Testis (tissue), 3 donors: Measurements from ENCODE around the gene OTOGL. TPM values are rescaled to one million over a fixed set of nuclear protein-coding genes. Genes with fewer than 3 reads are reported as not detected.
"Not testable (repeated sequence)": the region's sequence is repeated elsewhere in the genome, so short reads cannot be mapped to it uniquely, and the experiment has no call there.

Experiments used
- DNase-seq: peaks from one replicate; pipeline ENCODE4 v3.0.0-alpha.2; 2019
- H3K27ac ChIP-seq, 2 donors: fragments of 200-600 bp; sonication (generic); one replicate each; pipeline ENCODE4 v1.5.1; 2019
- H3K27me3 ChIP-seq: fragments of 200-600 bp; sonication (generic); one replicate; pipeline ENCODE4 v1.5.1; 2019
- H3K36me3 ChIP-seq: fragments of 200-600 bp; sonication (generic); one replicate; pipeline ENCODE4 v1.5.1; 2017; ENCODE audit warnings: low read depth; ENCODE audit errors: missing control alignments
- H3K4me1 ChIP-seq: fragments of 200-600 bp; sonication (generic); one replicate; pipeline ENCODE4 v1.5.1; 2019
- H3K4me3 ChIP-seq, 2 donors: fragments of 200-600 bp; sonication (generic); one replicate each; pipeline ENCODE4 v1.5.1; 2017 to 2019
- H3K9me3 ChIP-seq: fragments of 200-600 bp; sonication (generic); one replicate; pipeline ENCODE4 v1.5.1; 2017
- CTCF ChIP-seq, 3 experiments: fragments of 450-650 bp in 2 of 3; fragments of 200-600 bp in 1 of 3; sonication (generic) in 1 of 3; IDR thresholded peaks; one replicate each; pipeline ENCODE4 v1.5.1; 2016 to 2019; ENCODE audit warnings: antibody characterized with exemption in 3 of 3, mild to moderate bottlenecking in 2 of 3, moderate library complexity in 1 of 3
- POLR2A ChIP-seq: fragments of 450-650 bp; IDR thresholded peaks from one replicate; pipeline ENCODE4 v1.6.1; 2017; ENCODE audit warnings: antibody characterized with exemption, mild to moderate bottlenecking, moderate library complexity
- WGBS, 2 donors: methylation state at CpG; one replicate each; pipeline ENCODE4 v1.1.5; 2018; 5-methylcytosine and 5-hydroxymethylcytosine counted together
- intact Hi-C: fragments of 100-400 bp; cut with DNase I; formaldehyde crosslinking; loops from one replicate; pipeline ENCODE4 v1.15.1; 2023; ENCODE audit warnings: low total_unique reads
- polyA plus RNA-seq: library from polyadenylated mRNA; stranded (reverse); fragments of 350-450 nt; fragmentation: Illumina TruSeq; extraction: RNeasy Lipid Tissue Mini Kit (QIAGEN cat#74804); gene quantifications from one replicate; pipeline ENCODE4 v1.2.3, GENCODE V29; 2014; ENCODE audit warnings: low read depth, low replicate concordance; ENCODE audit not compliant: insufficient read depth
- total RNA-seq, 2 donors: library from RNA; depleted of rRNA; stranded (reverse); fragments of >200 nt; gene quantifications; one replicate each; pipeline ENCODE4 v1.2.3, GENCODE V29; 2016

Gene OTOGL
- total and polyA plus RNA-seq, 3 donors from 2014 or later: 0.87 to 0.88 (median 0.87) TPM

- H3K36me3 ChIP-seq: no peaks in the 10 kb centered on the region
- no peak overlapping the region for H3K27ac ChIP-seq
- H3K9me3 ChIP-seq: no peaks in the 10 kb centered on the region
- no peak for DNase-seq
- no peaks in the 10 kb centered on the region for H3K27me3 ChIP-seq
- no peak overlapping the region for H3K4me3 ChIP-seq
- 63 to 70% methylated on average over 2 of the region's 2 CpGs for WGBS, 2 donors
- no peaks in the 10 kb centered on the region for H3K4me1 ChIP-seq
- intact Hi-C loops: no loop called here
- no peak for TF ChIP-seq POLR2A
- TF ChIP-seq CTCF (IDR thresholded peaks at IDR 0.05): no peak
Observed at GRCh38 chr12:80064951-80065350, 34.4 kb upstream of the OTOGL start.

- Histone ChIP-seq H3K27ac (no peak overlapping the region), H3K36me3 (no peaks in the 10 kb centered on the region), H3K4me1 (no peaks in the 10 kb centered on the region), H3K9me3 (no peaks in the 10 kb centered on the region), H3K27me3 (no peaks in the 10 kb centered on the region), H3K4me3 (no peak overlapping the region)
- intact Hi-C loops: no loop called here
- 66 to 68% methylated on average over 2 of the region's 2 CpGs for WGBS, 2 donors
- TF ChIP-seq POLR2A: no peak
- no peak for TF ChIP-seq CTCF (IDR thresholded peaks at IDR 0.05)
- no peak for DNase-seq
Observed at GRCh38 chr12:80068173-80068572, 31.2 kb upstream of the OTOGL start.

GRCh38 chr12:80083892-80084614, 15.3 kb upstream of the OTOGL start:
- H3K4me3 ChIP-seq, DNase-seq, H3K27me3 ChIP-seq, H3K9me3 ChIP-seq, H3K27ac ChIP-seq, H3K36me3 ChIP-seq, H3K4me1 ChIP-seq, intact Hi-C loops: not testable (repeated sequence)
- 73 to 100% methylated on average over 1 to 9 of the region's 9 CpGs for WGBS, 2 donors

GRCh38 chr12:80086025-80086424, 13.3 kb upstream of the OTOGL start:
- Histone ChIP-seq H3K27ac (no peak overlapping the region), H3K27me3 (no peaks in the 10 kb centered on the region), H3K4me3 (no peak overlapping the region), H3K9me3 (no peaks in the 10 kb centered on the region), H3K36me3 (no peaks in the 10 kb centered on the region), H3K4me1 (no peaks in the 10 kb centered on the region)
- TF ChIP-seq CTCF (IDR thresholded peaks at IDR 0.05) (no peak), POLR2A (no peak)
- intact Hi-C loops: no loop called here
- no peak for DNase-seq
- WGBS, 2 donors: 84 to 93% methylated on average over 3 of the region's 3 CpGs

- DNase-seq: no peak
- TF ChIP-seq POLR2A (no peak), CTCF (IDR thresholded peaks at IDR 0.05) (no peak)
- Histone ChIP-seq H3K27ac (no peak overlapping the region), H3K9me3 (no peaks in the 10 kb centered on the region), H3K4me3 (no peak overlapping the region), H3K4me1 (no peaks in the 10 kb centered on the region), H3K27me3 (no peaks in the 10 kb centered on the region), H3K36me3 (no peaks in the 10 kb centered on the region)
- WGBS, 2 donors: 91 to 95% methylated on average over 8 of the region's 8 CpGs
- intact Hi-C loops: no loop called here
Observed at GRCh38 chr12:80087486-80088213, 11.7 kb upstream of the OTOGL start.
